HUES48 (cell line): ENCODE measurements around the gene RADX.

Experiments
- H3K27ac ChIP-seq: one replicate; pipeline ENCODE4 v1.7.0; 2013; ENCODE audit warnings: low read depth, low read length, inconsistent platforms
- H3K27me3 ChIP-seq: 2 replicates; pipeline ENCODE4 v1.6.1; 2013; ENCODE audit warnings: mild to moderate bottlenecking, low read length; ENCODE audit not compliant: control insufficient read depth, insufficient read depth
- H3K36me3 ChIP-seq: 2 replicates; pipeline ENCODE4 v1.6.1; 2013; ENCODE audit warnings: low read length; ENCODE audit not compliant: control insufficient read depth, insufficient read depth
- H3K4me1 ChIP-seq: 2 replicates; pipeline ENCODE4 v1.6.1; 2013; ENCODE audit warnings: mild to moderate bottlenecking, low read length; ENCODE audit not compliant: control insufficient read depth, insufficient read depth
- H3K4me3 ChIP-seq: 2 replicates; pipeline ENCODE4 v1.5.1; 2013; ENCODE audit warnings: mild to moderate bottlenecking, low read depth, low read length
- H3K9ac ChIP-seq: 2 replicates; pipeline ENCODE4 v1.6.1; 2013; ENCODE audit warnings: mild to moderate bottlenecking, low read depth, low read length, moderate library complexity
- H3K9me3 ChIP-seq: 2 replicates; pipeline ENCODE4 v1.6.1; 2013; ENCODE audit warnings: low read length; ENCODE audit not compliant: control insufficient read depth, insufficient read depth

Gene RADX

GRCh38 chrX:106680716-106681115 is 68.9 kb downstream of the RADX start:
- H3K27me3 ChIP-seq = peaks cover 5% of the 10 kb centered on the region; the same call in 1 of the 2 replicates
- H3K27ac ChIP-seq = no peak overlapping the region

DNA sequence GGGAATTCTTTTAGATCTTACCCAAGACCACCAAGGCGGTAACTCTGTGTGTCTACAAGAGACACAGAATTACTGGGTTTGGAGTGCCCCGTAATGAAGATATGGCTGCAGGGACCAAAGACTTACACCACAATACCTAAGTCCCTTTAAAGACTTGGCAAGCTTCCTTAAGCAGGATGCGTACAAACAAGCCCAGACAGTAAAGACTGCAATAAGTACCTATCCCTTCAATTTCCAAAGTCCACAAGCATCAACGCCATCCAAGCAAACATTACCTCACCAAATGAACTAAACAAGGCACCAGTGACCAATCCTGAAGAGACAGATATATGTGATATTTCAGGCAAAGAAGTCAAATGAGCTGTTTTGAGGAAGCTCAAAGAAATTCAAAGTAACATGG is 72.4 kb downstream of the RADX start:
- Histone ChIP-seq H3K9me3 (no peaks in the 10 kb centered on the region), H3K27me3 (peaks cover 5% of the 10 kb centered on the region; the same call in 1 of the 2 replicates), H3K9ac (no peak overlapping the region), H3K4me3 (no peak overlapping the region), H3K27ac (no peak overlapping the region), H3K36me3 (no peaks in the 10 kb centered on the region), H3K4me1 (no peaks in the 10 kb centered on the region)

More at GRCh38 chrX:106680716-106681115, 68.9 kb downstream of the RADX start:
- no peaks in the 10 kb centered on the region for H3K36me3 ChIP-seq
- no peak overlapping the region for H3K9ac ChIP-seq
- no peaks in the 10 kb centered on the region for H3K9me3 ChIP-seq
- no peak overlapping the region for H3K4me3 ChIP-seq
- H3K4me1 ChIP-seq = no peaks in the 10 kb centered on the region

DNA sequence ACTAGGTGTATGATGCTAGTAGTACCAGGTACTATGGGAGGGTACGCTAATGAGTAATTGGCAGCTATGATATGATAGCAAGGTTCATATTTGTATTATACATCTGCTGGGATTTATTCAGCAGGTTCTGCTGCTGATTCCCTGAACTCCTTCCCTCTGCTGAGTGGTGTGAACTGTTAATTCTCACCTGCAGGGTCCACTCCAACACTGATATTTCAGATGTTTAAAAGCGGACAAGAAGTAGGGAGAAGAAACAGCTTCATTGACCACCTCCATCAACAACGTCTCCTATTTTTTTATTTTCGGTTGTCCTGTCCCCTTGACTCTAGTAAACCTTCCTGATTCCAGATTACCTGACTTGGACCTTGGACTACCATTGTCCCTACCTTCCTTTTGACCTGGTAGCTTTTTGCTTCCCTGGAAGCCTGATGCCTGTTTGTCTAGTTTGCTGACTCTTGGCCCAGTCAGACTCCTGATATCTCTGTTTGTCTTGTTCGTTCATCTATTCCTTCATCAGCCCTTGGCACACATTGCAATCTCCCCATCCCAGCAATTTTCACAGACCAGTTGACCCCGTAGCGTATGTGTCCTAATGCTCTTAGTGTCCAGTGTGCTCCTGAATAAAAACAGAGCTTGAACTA is 80.8 kb downstream of the RADX start:
- Histone ChIP-seq H3K4me3 (no peak overlapping the region), H3K27ac (no peak overlapping the region), H3K9ac (no peak overlapping the region), H3K4me1 (no peaks in the 10 kb centered on the region), H3K9me3 (no peaks in the 10 kb centered on the region), H3K27me3 (no peaks in the 10 kb centered on the region), H3K36me3 (no peaks in the 10 kb centered on the region)

- H3K9ac ChIP-seq = no peak overlapping the region
- H3K9me3 ChIP-seq = no peaks in the 10 kb centered on the region
- H3K36me3 ChIP-seq = no peaks in the 10 kb centered on the region
- no peaks in the 10 kb centered on the region for H3K27me3 ChIP-seq
- no peaks in the 10 kb centered on the region for H3K4me1 ChIP-seq
- no peak overlapping the region for H3K4me3 ChIP-seq
- no peak overlapping the region for H3K27ac ChIP-seq
Measured at GRCh38 chrX:106696502-106696901, 84.7 kb downstream of the RADX start.

DNA sequence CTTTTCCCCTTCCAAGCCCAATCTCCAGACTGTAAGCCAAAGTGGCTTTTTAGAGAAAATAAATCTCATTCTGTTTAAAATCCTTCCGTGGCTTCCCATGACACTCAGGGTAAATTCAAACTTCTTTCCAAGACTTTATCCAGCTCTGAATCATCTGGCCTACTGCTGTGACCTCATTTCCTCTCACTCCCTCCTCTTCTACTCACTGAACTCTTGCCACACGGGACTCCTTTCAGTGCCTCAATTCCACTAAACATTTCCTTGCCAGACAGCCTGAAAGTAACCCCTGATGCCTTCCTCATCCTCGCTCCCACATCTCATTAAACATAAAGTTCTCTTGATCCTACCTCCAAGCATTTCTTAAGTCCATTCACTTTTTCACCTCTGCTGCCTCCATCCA is 86.9 kb downstream of the RADX start:
- Histone ChIP-seq H3K4me3 (no peak overlapping the region), H3K27ac (no peak overlapping the region), H3K9me3 (no peaks in the 10 kb centered on the region), H3K36me3 (no peaks in the 10 kb centered on the region), H3K27me3 (no peaks in the 10 kb centered on the region), H3K4me1 (no peaks in the 10 kb centered on the region), H3K9ac (no peak overlapping the region)

DNA sequence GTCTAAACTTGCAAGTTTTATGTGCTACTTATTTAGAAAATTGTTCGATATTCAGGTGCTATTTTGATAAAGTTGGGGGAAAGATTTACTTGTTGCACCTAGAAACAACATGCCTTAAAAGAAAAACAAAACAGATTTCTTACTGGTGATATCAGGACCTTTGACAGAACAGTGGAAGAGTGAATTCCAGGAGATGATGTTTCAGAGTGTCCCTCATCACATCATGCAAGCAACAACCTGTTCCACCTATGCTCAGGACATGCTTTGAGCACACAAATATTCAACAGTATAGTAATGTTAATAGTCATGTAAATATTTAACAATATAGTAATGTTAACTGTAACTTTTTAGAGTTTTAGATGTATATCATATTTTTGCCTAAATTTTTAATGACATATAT is 90.9 kb downstream of the RADX start:
- peaks cover 6% of the 10 kb centered on the region for H3K4me1 ChIP-seq
- H3K36me3 ChIP-seq = no peaks in the 10 kb centered on the region
- H3K4me3 ChIP-seq = no peak overlapping the region
- no peak overlapping the region for H3K9ac ChIP-seq
- H3K27ac ChIP-seq = no peak overlapping the region
- peaks cover 11% of the 10 kb centered on the region; the same call in 1 of the 2 replicates for H3K27me3 ChIP-seq
- no peaks in the 10 kb centered on the region for H3K9me3 ChIP-seq

- Histone ChIP-seq H3K9me3 (no peaks in the 10 kb centered on the region), H3K9ac (no peak overlapping the region), H3K4me1 (peaks cover 6% of the 10 kb centered on the region), H3K27ac (no peak overlapping the region), H3K36me3 (no peaks in the 10 kb centered on the region), H3K27me3 (peaks cover 11% of the 10 kb centered on the region; the same call in 1 of the 2 replicates), H3K4me3 (no peak overlapping the region)
Measured at GRCh38 chrX:106706466-106706865, 94.7 kb downstream of the RADX start.

- H3K9ac ChIP-seq = no peak overlapping the region
- H3K27ac ChIP-seq = no peak overlapping the region
- no peaks in the 10 kb centered on the region for H3K36me3 ChIP-seq
- H3K9me3 ChIP-seq = no peaks in the 10 kb centered on the region
- no peak overlapping the region for H3K4me3 ChIP-seq
- peaks cover 11% of the 10 kb centered on the region; the same call in 1 of the 2 replicates for H3K27me3 ChIP-seq
- peaks cover 6% of the 10 kb centered on the region for H3K4me1 ChIP-seq
Measured at GRCh38 chrX:106707771-106708454, 96.1 kb downstream of the RADX start.

DNA sequence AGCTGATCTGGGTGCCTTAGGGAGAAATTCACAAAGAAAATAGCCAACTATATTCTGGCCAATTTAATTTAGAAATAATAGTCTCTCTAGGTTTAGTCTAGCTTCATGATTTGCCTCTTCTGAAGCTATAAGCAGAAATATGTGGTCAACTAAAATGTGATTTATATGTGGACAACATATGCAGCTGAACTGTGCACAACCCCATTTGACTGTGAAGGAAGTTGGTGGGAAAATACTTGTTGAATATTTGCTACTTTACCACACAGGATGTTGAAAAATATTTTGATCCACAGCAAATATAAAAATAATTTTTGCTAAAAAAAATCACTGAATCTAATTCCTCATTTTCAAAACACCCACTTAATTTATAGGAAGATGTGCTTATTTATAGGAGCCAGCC is 99.0 kb downstream of the RADX start:
- Histone ChIP-seq H3K9ac (no peak overlapping the region), H3K9me3 (no peaks in the 10 kb centered on the region), H3K27me3 (peaks cover 8% of the 10 kb centered on the region; the same call in 1 of the 2 replicates), H3K4me1 (peaks cover under 1% of the 10 kb centered on the region), H3K27ac (no peak overlapping the region), H3K4me3 (no peak overlapping the region), H3K36me3 (no peaks in the 10 kb centered on the region)

DNA sequence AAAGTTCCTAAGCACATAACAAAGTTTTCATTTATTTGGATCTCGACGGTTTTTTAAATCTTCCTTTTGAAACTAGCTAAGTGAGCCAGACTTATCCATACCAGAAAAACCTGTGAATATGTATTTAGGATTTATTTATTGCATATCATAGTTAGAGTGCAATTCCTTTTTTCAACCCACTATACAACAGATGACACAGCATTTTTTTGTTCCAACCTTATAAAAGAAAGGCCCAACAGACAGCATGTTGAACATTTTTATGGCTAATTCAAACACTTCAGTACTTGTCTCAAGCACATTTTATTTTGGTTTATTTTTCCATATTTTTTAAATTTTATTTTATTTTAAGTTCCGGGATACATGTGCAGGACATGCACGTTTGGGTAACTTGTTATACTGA is 99.6 kb downstream of the RADX start:
- H3K36me3 ChIP-seq = no peaks in the 10 kb centered on the region
- peaks cover 9% of the 10 kb centered on the region; the same call in 1 of the 2 replicates for H3K27me3 ChIP-seq

DNA sequence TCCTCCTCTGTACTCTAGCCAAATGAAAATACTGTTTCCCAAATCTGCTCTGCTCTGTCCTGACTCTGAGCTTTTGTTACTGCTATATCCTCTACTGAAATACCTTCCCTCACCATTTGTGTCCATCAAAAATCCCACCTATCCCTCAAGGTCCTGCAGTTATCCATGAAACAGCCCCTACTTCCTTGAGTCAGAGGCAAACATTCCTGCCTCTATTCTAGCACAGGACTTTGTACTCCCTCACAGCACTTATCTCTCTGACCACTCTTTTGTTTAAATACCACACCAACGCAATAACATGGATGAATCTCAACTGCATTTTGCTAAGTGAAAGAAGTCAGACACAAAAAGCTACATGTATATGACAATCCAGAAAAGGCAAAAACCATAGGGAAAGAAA is 104.2 kb downstream of the RADX start:
- no peaks in the 10 kb centered on the region for H3K36me3 ChIP-seq
- H3K27ac ChIP-seq = no peak overlapping the region
- no peaks in the 10 kb centered on the region for H3K9me3 ChIP-seq
- no peaks in the 10 kb centered on the region for H3K4me1 ChIP-seq
- no peak overlapping the region for H3K9ac ChIP-seq
- peaks cover 9% of the 10 kb centered on the region for H3K27me3 ChIP-seq
- no peak overlapping the region for H3K4me3 ChIP-seq

More for the DNA sequence above, 99.6 kb downstream of the RADX start:
- Histone ChIP-seq H3K9me3 (no peaks in the 10 kb centered on the region), H3K9ac (no peak overlapping the region), H3K4me3 (no peak overlapping the region), H3K4me1 (no peaks in the 10 kb centered on the region), H3K27ac (no peak overlapping the region)
